ENCODE results near the gene DLG5.

DLG5 gene

GRCh38 chr10:77843264-77843663, 83.3 kb downstream of the DLG5 start:
- H3K27me3 ChIP-seq (ENCODE audit: insufficient read depth, low read length, poor library complexity, severe bottlenecking) = no peaks in the 10 kb centered on the region
- H3K9ac ChIP-seq (ENCODE audit: low read depth, low read length, poor library complexity, severe bottlenecking) = no peak overlapping the region
- no peaks in the 10 kb centered on the region for H3K9me2 ChIP-seq (replicated peaks; ENCODE audit: low read depth, low read length)
- no peaks in the 10 kb centered on the region for H3F3A ChIP-seq (ENCODE audit: low read depth)
- H2AFZ ChIP-seq (ENCODE audit: low read length) = no peak overlapping the region
- H3K4me1 ChIP-seq (ENCODE audit: insufficient read depth, low read length, poor library complexity, severe bottlenecking) = no peaks in the 10 kb centered on the region
- H3K4me2 ChIP-seq (ENCODE audit: low read depth, low read length, poor library complexity, severe bottlenecking) = no peak overlapping the region
- TF ChIP-seq EZH2phosphoT487 (IDR thresholded peaks at IDR 0.05; ENCODE audit: borderline replicate concordance) = no peak
- no peak for TF ChIP-seq CTCF (conservative IDR thresholded peaks at IDR 0.05; ENCODE audit: low read length)
- H3K4me3 ChIP-seq (ENCODE audit: low read length, poor library complexity, severe bottlenecking) = no peak overlapping the region
- no peaks in the 10 kb centered on the region for H3K79me2 ChIP-seq (ENCODE audit: insufficient read depth, low read length)
- no peaks in the 10 kb centered on the region for H4K20me1 ChIP-seq (ENCODE audit: insufficient read depth, low read length, poor library complexity, severe bottlenecking)
- peaks cover 66% of the 10 kb centered on the region; the same call in 1 of the 2 replicates for H3K36me3 ChIP-seq (ENCODE audit: insufficient read depth, low read length)
- no peaks in the 10 kb centered on the region for H3K9me3 ChIP-seq (ENCODE audit: insufficient read depth, low read depth, low read length)

GRCh38 chr10:77842652-77843212, 83.8 kb downstream of the DLG5 start:
- no peak for TF ChIP-seq EZH2phosphoT487 (IDR thresholded peaks at IDR 0.05; ENCODE audit: borderline replicate concordance)
- no peak for TF ChIP-seq CTCF (conservative IDR thresholded peaks at IDR 0.05; ENCODE audit: low read length)
- Histone ChIP-seq H3K9me2 (replicated peaks; ENCODE audit: low read depth, low read length) (no peaks in the 10 kb centered on the region), H3K4me2 (ENCODE audit: low read depth, low read length, poor library complexity, severe bottlenecking) (no peak overlapping the region), H3K36me3 (ENCODE audit: insufficient read depth, low read length) (peaks cover 71% of the 10 kb centered on the region; the same call in 1 of the 2 replicates), H3K4me3 (ENCODE audit: low read length, poor library complexity, severe bottlenecking) (no peak overlapping the region), H3K27me3 (ENCODE audit: insufficient read depth, low read length, poor library complexity, severe bottlenecking) (no peaks in the 10 kb centered on the region), H3F3A (ENCODE audit: low read depth) (no peaks in the 10 kb centered on the region), H3K9me3 (ENCODE audit: insufficient read depth, low read depth, low read length) (no peaks in the 10 kb centered on the region), H3K9ac (ENCODE audit: low read depth, low read length, poor library complexity, severe bottlenecking) (no peak overlapping the region), H3K79me2 (ENCODE audit: insufficient read depth, low read length) (no peaks in the 10 kb centered on the region), H2AFZ (ENCODE audit: low read length) (no peak overlapping the region), H3K4me1 (ENCODE audit: insufficient read depth, low read length, poor library complexity, severe bottlenecking) (no peaks in the 10 kb centered on the region), H4K20me1 (ENCODE audit: insufficient read depth, low read length, poor library complexity, severe bottlenecking) (no peaks in the 10 kb centered on the region)

DNA sequence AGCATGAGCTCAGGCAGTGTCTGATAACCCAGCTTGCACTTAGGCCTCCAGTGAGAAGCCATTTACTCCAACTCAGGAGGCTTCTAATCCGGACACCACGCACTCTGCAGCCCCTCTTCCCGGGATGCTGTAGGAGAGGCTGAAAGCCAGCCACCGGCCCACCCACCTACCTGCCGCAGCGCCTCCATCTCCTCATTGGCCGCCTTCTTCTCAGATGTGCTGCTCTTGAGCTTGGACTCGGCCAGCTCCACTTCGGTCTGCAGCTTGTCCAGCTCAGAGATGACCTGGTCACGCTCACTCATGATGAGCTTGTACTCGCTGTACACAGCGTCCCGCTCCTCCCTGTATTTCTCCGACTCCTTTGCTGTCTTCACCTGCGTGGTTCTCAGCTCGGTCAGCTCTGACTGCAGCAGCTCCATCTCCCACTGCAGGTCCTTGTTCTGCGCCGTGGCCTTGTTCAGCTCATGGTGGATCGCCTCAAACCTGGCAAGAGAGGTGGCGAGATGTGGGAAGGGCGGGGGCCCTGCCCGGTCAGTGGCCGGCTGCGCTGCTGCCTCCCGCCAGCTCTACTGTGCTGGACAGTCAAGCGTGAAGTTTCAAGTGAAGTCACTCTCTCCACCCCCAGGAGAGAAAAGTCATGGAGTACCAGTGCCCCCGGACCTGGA, 84.7 kb downstream of the DLG5 start:
- Histone ChIP-seq H3K4me1 (ENCODE audit: insufficient read depth, low read length, poor library complexity, severe bottlenecking) (no peaks in the 10 kb centered on the region), H3F3A (ENCODE audit: low read depth) (no peaks in the 10 kb centered on the region), H3K79me2 (ENCODE audit: insufficient read depth, low read length) (no peaks in the 10 kb centered on the region), H3K36me3 (ENCODE audit: insufficient read depth, low read length) (peaks cover 72% of the 10 kb centered on the region; the same call in 1 of the 2 replicates), H3K9me3 (ENCODE audit: insufficient read depth, low read depth, low read length) (no peaks in the 10 kb centered on the region), H3K9ac (ENCODE audit: low read depth, low read length, poor library complexity, severe bottlenecking) (no peak overlapping the region), H4K20me1 (ENCODE audit: insufficient read depth, low read length, poor library complexity, severe bottlenecking) (no peaks in the 10 kb centered on the region), H3K27me3 (ENCODE audit: insufficient read depth, low read length, poor library complexity, severe bottlenecking) (no peaks in the 10 kb centered on the region), H3K4me2 (ENCODE audit: low read depth, low read length, poor library complexity, severe bottlenecking) (no peak overlapping the region), H3K4me3 (ENCODE audit: low read length, poor library complexity, severe bottlenecking) (no peak overlapping the region), H2AFZ (ENCODE audit: low read length) (no peak overlapping the region), H3K9me2 (replicated peaks; ENCODE audit: low read depth, low read length) (no peaks in the 10 kb centered on the region)
- TF ChIP-seq EZH2phosphoT487 (IDR thresholded peaks at IDR 0.05; ENCODE audit: borderline replicate concordance) (no peak), CTCF (conservative IDR thresholded peaks at IDR 0.05; ENCODE audit: low read length) (no peak)

All from Loucy (cell line).